ENCODE measurements around the gene CSTF3.

Gene CSTF3

GRCh38 chr11:33109294-33109895, 51.9 kb downstream of the CSTF3 start:
- FAIRE-seq: no peak
- no peak for TF ChIP-seq SPI1 (IDR thresholded peaks at IDR 0.05; ENCODE audit: low read depth, low read length)
- no peak for TF ChIP-seq POLR2AphosphoS5 (IDR thresholded peaks at IDR 0.05; ENCODE audit: low read depth, low read length)
- no peak for TF ChIP-seq PAX5 (IDR thresholded peaks at IDR 0.05; ENCODE audit: insufficient read depth, low read length, severe bottlenecking)
- TF ChIP-seq POLR2A (IDR thresholded peaks at IDR 0.05; ENCODE audit: low read depth, low read length): no peak
- no peak for TF ChIP-seq TAF1 (IDR thresholded peaks at IDR 0.05; ENCODE audit: low read depth, low read length)
- no peak for TF ChIP-seq POU2F2 (IDR thresholded peaks at IDR 0.05; ENCODE audit: low read depth, low read length)
- no peak for DNase-seq (ENCODE audit: insufficient read length, low spot score)

GRCh38 chr11:33103836-33104235, 57.4 kb downstream of the CSTF3 start:
- no peak for DNase-seq (ENCODE audit: insufficient read length, low spot score)
- TF ChIP-seq SPI1 (IDR thresholded peaks at IDR 0.05; ENCODE audit: low read depth, low read length) (no peak), TAF1 (IDR thresholded peaks at IDR 0.05; ENCODE audit: low read depth, low read length) (no peak), PAX5 (IDR thresholded peaks at IDR 0.05; ENCODE audit: insufficient read depth, low read length, severe bottlenecking) (no peak), POLR2AphosphoS5 (IDR thresholded peaks at IDR 0.05; ENCODE audit: low read depth, low read length) (no peak), POU2F2 (IDR thresholded peaks at IDR 0.05; ENCODE audit: low read depth, low read length) (no peak), POLR2A (IDR thresholded peaks at IDR 0.05; ENCODE audit: low read depth, low read length) (no peak)
- no peak for FAIRE-seq

GRCh38 chr11:33094157-33094556, 67.1 kb downstream of the CSTF3 start:
- no peak for TF ChIP-seq PAX5 (IDR thresholded peaks at IDR 0.05; ENCODE audit: insufficient read depth, low read length, severe bottlenecking)
- TF ChIP-seq POLR2AphosphoS5 (IDR thresholded peaks at IDR 0.05; ENCODE audit: low read depth, low read length): no peak
- no peak for TF ChIP-seq POU2F2 (IDR thresholded peaks at IDR 0.05; ENCODE audit: low read depth, low read length)
- TF ChIP-seq TAF1 (IDR thresholded peaks at IDR 0.05; ENCODE audit: low read depth, low read length): no peak
- no peak for TF ChIP-seq SPI1 (IDR thresholded peaks at IDR 0.05; ENCODE audit: low read depth, low read length)
- no peak for TF ChIP-seq POLR2A (IDR thresholded peaks at IDR 0.05; ENCODE audit: low read depth, low read length)
- FAIRE-seq: peak; percentile 16
- no peak for DNase-seq (ENCODE audit: insufficient read length, low spot score)

GRCh38 chr11:33089776-33090175, 71.5 kb downstream of the CSTF3 start:
- no peak for DNase-seq (ENCODE audit: insufficient read length, low spot score)

GRCh38 chr11:33086017-33086416, 75.3 kb downstream of the CSTF3 start:
- TF ChIP-seq SPI1 (IDR thresholded peaks at IDR 0.05; ENCODE audit: low read depth, low read length): no peak
- FAIRE-seq: no peak
- no peak for DNase-seq (ENCODE audit: insufficient read length, low spot score)

More at GRCh38 chr11:33089776-33090175, 71.5 kb downstream of the CSTF3 start:
- TF ChIP-seq POLR2AphosphoS5 (IDR thresholded peaks at IDR 0.05; ENCODE audit: low read depth, low read length) (no peak), POLR2A (IDR thresholded peaks at IDR 0.05; ENCODE audit: low read depth, low read length) (no peak), PAX5 (IDR thresholded peaks at IDR 0.05; ENCODE audit: insufficient read depth, low read length, severe bottlenecking) (no peak), POU2F2 (IDR thresholded peaks at IDR 0.05; ENCODE audit: low read depth, low read length) (no peak), SPI1 (IDR thresholded peaks at IDR 0.05; ENCODE audit: low read depth, low read length) (no peak), TAF1 (IDR thresholded peaks at IDR 0.05; ENCODE audit: low read depth, low read length) (no peak)
- FAIRE-seq: no peak

GRCh38 chr11:33083918-33084317, 77.4 kb downstream of the CSTF3 start:
- TF ChIP-seq POLR2AphosphoS5 (IDR thresholded peaks at IDR 0.05; ENCODE audit: low read depth, low read length): no peak
- no peak for TF ChIP-seq TAF1 (IDR thresholded peaks at IDR 0.05; ENCODE audit: low read depth, low read length)
- no peak for TF ChIP-seq SPI1 (IDR thresholded peaks at IDR 0.05; ENCODE audit: low read depth, low read length)
- no peak for TF ChIP-seq POLR2A (IDR thresholded peaks at IDR 0.05; ENCODE audit: low read depth, low read length)
- TF ChIP-seq POU2F2 (IDR thresholded peaks at IDR 0.05; ENCODE audit: low read depth, low read length): no peak
- TF ChIP-seq PAX5 (IDR thresholded peaks at IDR 0.05; ENCODE audit: insufficient read depth, low read length, severe bottlenecking): no peak
- DNase-seq (ENCODE audit: insufficient read length, low spot score) (no peak), FAIRE-seq (no peak)

GRCh38 chr11:33072465-33072864, 88.8 kb downstream of the CSTF3 start:
- TF ChIP-seq SPI1 (IDR thresholded peaks at IDR 0.05; ENCODE audit: low read depth, low read length) (no peak), POLR2AphosphoS5 (IDR thresholded peaks at IDR 0.05; ENCODE audit: low read depth, low read length) (no peak), TAF1 (IDR thresholded peaks at IDR 0.05; ENCODE audit: low read depth, low read length) (no peak), POLR2A (IDR thresholded peaks at IDR 0.05; ENCODE audit: low read depth, low read length) (no peak), PAX5 (IDR thresholded peaks at IDR 0.05; ENCODE audit: insufficient read depth, low read length, severe bottlenecking) (no peak), POU2F2 (IDR thresholded peaks at IDR 0.05; ENCODE audit: low read depth, low read length) (no peak)
- peak; percentile 63 for FAIRE-seq
- DNase-seq (ENCODE audit: insufficient read length, low spot score): no peak

- FAIRE-seq: no peak
- TF ChIP-seq TAF1 (IDR thresholded peaks at IDR 0.05; ENCODE audit: low read depth, low read length) (no peak), POLR2A (IDR thresholded peaks at IDR 0.05; ENCODE audit: low read depth, low read length) (no peak), POU2F2 (IDR thresholded peaks at IDR 0.05; ENCODE audit: low read depth, low read length) (no peak), POLR2AphosphoS5 (IDR thresholded peaks at IDR 0.05; ENCODE audit: low read depth, low read length) (no peak), SPI1 (IDR thresholded peaks at IDR 0.05; ENCODE audit: low read depth, low read length) (no peak), PAX5 (IDR thresholded peaks at IDR 0.05; ENCODE audit: insufficient read depth, low read length, severe bottlenecking) (no peak)
- DNase-seq (ENCODE audit: insufficient read length, low spot score): no peak
Measured at GRCh38 chr11:33068611-33069340, 92.5 kb downstream of the CSTF3 start.

GRCh38 chr11:33067294-33067693, 94.0 kb downstream of the CSTF3 start:
- no peak for DNase-seq (ENCODE audit: insufficient read length, low spot score)
- TF ChIP-seq POLR2A (IDR thresholded peaks at IDR 0.05; ENCODE audit: low read depth, low read length): no peak
- no peak for TF ChIP-seq POLR2AphosphoS5 (IDR thresholded peaks at IDR 0.05; ENCODE audit: low read depth, low read length)
- no peak for TF ChIP-seq POU2F2 (IDR thresholded peaks at IDR 0.05; ENCODE audit: low read depth, low read length)
- TF ChIP-seq PAX5 (IDR thresholded peaks at IDR 0.05; ENCODE audit: insufficient read depth, low read length, severe bottlenecking): no peak
- no peak for TF ChIP-seq TAF1 (IDR thresholded peaks at IDR 0.05; ENCODE audit: low read depth, low read length)
- TF ChIP-seq SPI1 (IDR thresholded peaks at IDR 0.05; ENCODE audit: low read depth, low read length): no peak
- no peak for FAIRE-seq
